GM12878 (cell line): Measurements from ENCODE around the gene MBD2. TPM values are rescaled to one million over a fixed set of nuclear protein-coding genes. Genes with fewer than 3 reads are reported as not detected.
A peak's percentile ranks its signal among the peaks of the same experiment; 100 is the strongest.

Source experiments
- ATAC-seq: fragments of 200-7000 bp; cut with Tn5 transposase; 3 replicates; pipeline ENCODE4 v1.9.1; 2020; ENCODE audit warnings: mild to moderate bottlenecking, moderate library complexity
- BruUV-seq: library from RNA; stranded (reverse); fragments of 400-500 nt; replicated peaks from 2 replicates; lab custom pipeline; 2021; lab: Mats Ljungman, UMichigan
- CTCF ChIA-PET: fragments of 300-600 bp; sonication (Branson Sonifier 250); formaldehyde crosslinking; extraction: SDS; loops from one replicate; lab custom pipeline; 2021; ENCODE audit warnings: inconsistent platforms; lab: Yijun Ruan, JAX
- POLR2A ChIA-PET: fragments of 350-600 bp; formaldehyde crosslinking; extraction: SDS; loops from one replicate; lab custom pipeline; 2021; ENCODE audit warnings: inconsistent platforms; lab: Charles Lee
- RAD21 ChIA-PET: fragments of 300-600 bp; sonication (Branson Sonifier 250); formaldehyde crosslinking; loops from one replicate; lab custom pipeline; 2023; ENCODE audit warnings: antibody characterized with exemption; ENCODE audit not compliant: unreplicated experiment; lab: Charles Lee
- SMC1A ChIA-PET: fragments of 300-600 bp; sonication (Branson Sonifier 250); formaldehyde crosslinking; loops from one replicate; lab custom pipeline; 2023; ENCODE audit not compliant: unreplicated experiment, uncharacterized antibody; lab: Charles Lee
- DNase-seq: peaks from one replicate; pipeline ENCODE4 v3.0.0-alpha.2; 2011; ENCODE audit warnings: low read depth, low spot score
- FAIRE-seq: peaks from 3 replicates; lab custom pipeline; 2011; peaks lifted over from hg19 to GRCh38; lab: Jason Lieb, UNC
- H2AFZ ChIP-seq: 2 replicates; pipeline ENCODE4 v1.6.0; 2011; ENCODE audit warnings: low read depth, low read length, control low read depth; ENCODE audit not compliant: control insufficient read depth
- H3K27ac ChIP-seq: 2 replicates; pipeline ENCODE4 v1.5.1; 2011; ENCODE audit warnings: control low read depth; ENCODE audit not compliant: control insufficient read depth, insufficient read depth
- H3K27me3 ChIP-seq, 2 experiments: replicated peaks in 1 of 2; 2 replicates each; pipeline versions ENCODE4 v1.6.0 to v1.6.1; 2011; ENCODE audit warnings: low read length in 1 of 2; ENCODE audit not compliant: control insufficient read depth in 2 of 2, insufficient read depth in 2 of 2
- H3K36me3 ChIP-seq, 2 experiments: 2 replicates each; pipeline ENCODE4 v1.5.1; 2011; ENCODE audit warnings: low read length in 1 of 2; ENCODE audit not compliant: control insufficient read depth in 2 of 2, insufficient read depth in 2 of 2
- H3K4me1 ChIP-seq: 2 replicates; pipeline ENCODE4 v1.6.1; 2011; ENCODE audit warnings: mild to moderate bottlenecking, low read length, moderate library complexity, mixed read lengths; ENCODE audit not compliant: control insufficient read depth, insufficient read depth
- H3K4me2 ChIP-seq: 2 replicates; pipeline ENCODE4 v1.6.0; 2011; ENCODE audit warnings: control low read depth; ENCODE audit not compliant: control insufficient read depth, insufficient read depth
- H3K4me3 ChIP-seq: fragments of 200-600 bp; sonication (generic); 2 replicates; pipeline ENCODE4 v1.5.1; 2016
- H3K79me2 ChIP-seq: 2 replicates; pipeline ENCODE4 v1.6.0; 2011; ENCODE audit warnings: low read length; ENCODE audit not compliant: control insufficient read depth, insufficient read depth
- H3K9ac ChIP-seq: 2 replicates; pipeline ENCODE4 v1.8.0; 2011; ENCODE audit warnings: low read length, control low read depth, mixed read lengths; ENCODE audit not compliant: control insufficient read depth, insufficient read depth
- H3K9me3 ChIP-seq: replicated peaks from 3 replicates; pipeline ENCODE4 v1.5.1; 2011; ENCODE audit warnings: mild to moderate bottlenecking, low read length; ENCODE audit not compliant: control insufficient read depth, insufficient read depth
- H4K20me1 ChIP-seq: 2 replicates; pipeline ENCODE4 v1.6.0; 2011; ENCODE audit not compliant: control insufficient read depth, insufficient read depth
- CTCF ChIP-seq, 3 experiments: IDR thresholded peaks in 2 of 3; conservative IDR thresholded peaks in 1 of 3; 2 replicates each; pipeline ENCODE4 v1.5.1; 2011; ENCODE audit warnings: low read depth in 3 of 3, low read length in 3 of 3, mild to moderate bottlenecking in 3 of 3, control low read depth in 2 of 3, moderate library complexity in 2 of 3, inconsistent platforms in 1 of 3, mixed read lengths in 1 of 3; ENCODE audit not compliant: control insufficient read depth in 2 of 3, insufficient read depth in 1 of 3; ENCODE audit errors: extremely low read depth in 1 of 3
- REST ChIP-seq: IDR thresholded peaks from 2 replicates; pipeline ENCODE4 v1.6.1; 2012; ENCODE audit warnings: mild to moderate bottlenecking, low read depth, low read length
- WGBS: methylation state at CpG from one replicate; pipeline ENCODE4 v1.1.6; 2016; ENCODE audit warnings: low lambda C conversion rate; ENCODE audit not compliant: insufficient replicate concordance, insufficient coverage; ENCODE audit errors: missing lambda C conversion rate; 5-methylcytosine and 5-hydroxymethylcytosine counted together
- in situ Hi-C: fragments of 300-500 bp; cut with MboI; formaldehyde crosslinking; loops from 9 replicates; pipeline ENCODE4 v1.14.3; 2018; ENCODE audit warnings: mixed read lengths
- intact Hi-C: fragments of 100-400 bp; cut with micrococcal nuclease; formaldehyde crosslinking; loops from one replicate; pipeline ENCODE4 v1.14.2; 2022; ENCODE audit not compliant: unreplicated experiment
- polyA plus RNA-seq, 11 experiments: library from polyadenylated mRNA; depleted of rRNA in 4 of 11; unstranded in 6 of 11; stranded (reverse) in 5 of 11; fragments of >200 nt; fragmentation: Nextera tagmentation in 4 of 11; fragmentation: Illumina TruSeq in 1 of 11; extraction: Ambion mirVana in 4 of 11; extraction: Trizol in 1 of 11; gene quantifications; 1 replicate in 1 of 11; 2 replicates in 10 of 11; pipeline versions ENCODE4 v1.2.1 to v1.2.3, GENCODE V29; 2011 to 2016; ENCODE audit warnings: inconsistent platforms in 2 of 11, missing spikeins in 2 of 11, low read depth in 1 of 11
- total RNA-seq, 4 experiments: library from RNA; depleted of rRNA in 3 of 4; stranded (reverse); fragments of >200 nt in 3 of 4; fragmentation: Illumina TruSeq in 1 of 4; extraction: Trizol in 1 of 4; gene quantifications; 2 replicates each; pipeline versions ENCODE4 v1.2.1 to v1.2.3, GENCODE V29; 2013 to 2021
- TF ChIP-seq, protein P1 (sequence below): fragments of 450-650 bp; IDR thresholded peaks from 2 replicates; pipeline ENCODE4 v1.6.1; 2017; ENCODE audit warnings: borderline replicate concordance

MBD2 gene
- total and polyA plus RNA-seq, 10 of the 15 experiments (the other 5 are each of a cell fraction or from before 2014, with no cell fraction given) = 24.1 to 276 (median 57.9) TPM

DNA sequence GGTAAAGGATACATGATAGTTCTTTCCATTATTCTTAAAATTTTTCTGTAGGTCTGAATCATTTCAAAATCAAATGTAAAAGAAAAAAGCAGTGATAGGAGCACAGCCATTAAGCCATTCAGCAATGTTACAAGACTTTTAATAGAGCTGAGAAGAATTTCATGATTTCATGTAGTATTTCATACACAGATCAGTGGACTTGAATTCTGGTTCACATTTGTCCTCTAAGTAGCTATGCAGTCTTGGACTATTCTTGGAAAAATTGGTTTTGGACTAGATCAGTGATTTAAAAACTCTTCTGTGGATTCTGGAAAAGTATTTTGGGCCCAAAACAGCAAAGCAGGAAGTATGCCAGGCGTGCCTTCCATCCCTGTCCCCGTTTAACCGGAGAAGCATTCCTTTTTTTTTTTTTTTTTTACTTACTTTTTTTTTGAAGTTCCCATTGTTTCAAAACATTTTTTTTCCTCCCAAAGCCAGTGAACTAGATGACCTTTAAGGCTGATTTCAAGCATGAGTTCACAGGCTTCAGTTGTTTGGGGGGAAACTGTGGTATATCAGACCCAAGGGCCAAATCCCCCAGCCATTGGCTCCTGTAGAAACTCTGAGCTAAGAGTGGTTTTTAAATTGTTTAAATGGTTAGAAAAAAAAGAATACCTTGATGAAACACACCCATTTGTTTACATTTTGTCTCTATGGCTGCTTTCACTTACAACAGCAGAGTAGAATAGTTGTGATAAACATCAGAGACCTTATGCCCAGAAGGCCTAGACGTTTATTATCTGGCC is 27.3 kb upstream of the MBD2 start:
- Histone ChIP-seq H3K9me3 (no peaks in the 10 kb centered on the region; the same call in 2 of the 3 replicates), H3K36me3 (no peaks in the 10 kb centered on the region), H4K20me1 (no peaks in the 10 kb centered on the region), H2AFZ (no peak overlapping the region; the same call in 1 of the 2 replicates), H3K79me2 (no peaks in the 10 kb centered on the region), H3K4me2 (peak overlapping the region; percentile 65), H3K4me1 (peaks cover 31% of the 10 kb centered on the region), H3K9ac (no peak overlapping the region), H3K27ac (peak overlapping the region; percentile 53), H3K4me3 (no peak overlapping the region), H3K27me3 (no peaks in the 10 kb centered on the region)
- CTCF ChIA-PET = interaction anchor here (0.7 to 2.5 kb wide), 10 partner anchors 9 to 121 kb away, joined by 3 to 14 read pairs (median 4); partner anchors contain the start of genes MBD2 and POLI
- BruUV-seq = no TSS peak
- in situ Hi-C loops (loop anchor here (25.0 kb wide), 1 partner anchor 1061 kb away; no protein-coding TSS in a partner anchor), intact Hi-C loops (loop anchor here (1.0 kb wide), 3 partner anchors 11 to 34 kb away; no protein-coding TSS in a partner anchor)
- 81% methylated on average over 4 of the region's 4 CpGs for WGBS
- SMC1A ChIA-PET = interaction anchor here (0.7 to 3.8 kb wide), 12 partner anchors 9 to 79 kb away, joined by 3 to 15 read pairs (median 5); partner anchors contain the start of gene POLI
- TF ChIP-seq REST (no peak), CTCF (IDR thresholded peaks at IDR 0.05 in 2 of 3, conservative IDR thresholded peaks at IDR 0.05 in 1 of 3; ENCODE audit: control insufficient read depth in 2 of 3, extremely low read depth in 1 of 3, insufficient read depth in 1 of 3, low read depth in 3 of 3, low read length in 3 of 3) (no peak)
- TF ChIP-seq, protein P1, sequence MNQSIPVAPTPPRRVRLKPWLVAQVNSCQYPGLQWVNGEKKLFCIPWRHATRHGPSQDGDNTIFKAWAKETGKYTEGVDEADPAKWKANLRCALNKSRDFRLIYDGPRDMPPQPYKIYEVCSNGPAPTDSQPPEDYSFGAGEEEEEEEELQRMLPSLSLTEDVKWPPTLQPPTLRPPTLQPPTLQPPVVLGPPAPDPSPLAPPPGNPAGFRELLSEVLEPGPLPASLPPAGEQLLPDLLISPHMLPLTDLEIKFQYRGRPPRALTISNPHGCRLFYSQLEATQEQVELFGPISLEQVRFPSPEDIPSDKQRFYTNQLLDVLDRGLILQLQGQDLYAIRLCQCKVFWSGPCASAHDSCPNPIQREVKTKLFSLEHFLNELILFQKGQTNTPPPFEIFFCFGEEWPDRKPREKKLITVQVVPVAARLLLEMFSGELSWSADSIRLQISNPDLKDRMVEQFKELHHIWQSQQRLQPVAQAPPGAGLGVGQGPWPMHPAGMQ = no peak
- POLR2A ChIA-PET = interaction anchor here (0.7 to 1.9 kb wide), 5 partner anchors 9 to 688 kb away, joined by 3 to 7 read pairs (median 4); no protein-coding TSS in a partner anchor
- RAD21 ChIA-PET = interaction anchor here (0.7 to 1.7 kb wide), 5 partner anchors 15 to 124 kb away, joined by 3 to 6 read pairs (median 4); no protein-coding TSS in a partner anchor
- DNase-seq (no peak), ATAC-seq (peak; percentile 15; the same call in 1 of the 3 replicates), FAIRE-seq (no peak)
